ENCODE measurements around the gene ERFE. TPM values are rescaled to one million over a fixed set of nuclear protein-coding genes. Genes with fewer than 3 reads are reported as not detected.

Gene ERFE
- total and polyA plus RNA-seq, 2 of the 4 experiments (the other 2 are of a cell fraction), result 1.3 to 3.5 TPM

DNA sequence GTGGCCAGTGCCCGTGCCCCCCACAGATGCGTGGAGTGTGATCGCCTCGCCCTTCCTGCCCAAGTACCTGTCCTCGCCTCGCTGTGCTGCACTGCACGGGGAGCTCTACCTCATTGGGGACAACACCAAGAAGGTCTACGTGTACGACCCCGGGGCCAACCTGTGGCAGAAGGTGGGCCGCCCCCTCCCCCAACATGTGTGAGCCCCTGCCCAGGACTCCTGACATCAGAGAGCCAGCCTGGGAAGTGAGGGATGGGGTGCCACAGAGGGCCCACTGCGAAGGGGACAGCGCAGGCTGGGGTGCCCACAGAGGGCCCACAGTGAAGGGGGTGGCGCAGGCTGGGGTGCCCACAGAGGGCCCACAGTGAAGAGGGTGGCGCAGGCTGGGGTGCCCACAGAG lies 9.8 kb upstream of the ERFE start:
- Histone ChIP-seq H4K91ac (ENCODE audit: insufficient read depth, low read depth, low read length) (no peak overlapping the region), H3K56ac (ENCODE audit: extremely low read depth, insufficient read depth, low read length) (no peak overlapping the region), H4K5ac (ENCODE audit: low read depth, low read length) (no peak overlapping the region), H3K79me1 (ENCODE audit: low read depth in 1 of 2, low read length in 2 of 2) (no peaks in the 10 kb centered on the region), H3K36me3 (ENCODE audit: control insufficient read depth, insufficient read depth, low read length) (no peaks in the 10 kb centered on the region), H4K20me1 (ENCODE audit: insufficient read depth, low read length) (no peaks in the 10 kb centered on the region), H3K4me3 (ENCODE audit: insufficient read depth, low read depth, low read length) (no peak overlapping the region), H3K27ac (ENCODE audit: insufficient read depth, low read length) (no peak overlapping the region), H3K23ac (ENCODE audit: low read depth, low read length) (no peak overlapping the region), H4K8ac (ENCODE audit: low read depth in 2 of 2, low read length in 2 of 2) (no peak overlapping the region), H2AK5ac (ENCODE audit: low read depth, low read length) (0 out of 2 replicates have a peak overlapping the region, but pooled peaks have one; percentile 16), H3K9me3 (ENCODE audit: control insufficient read depth, insufficient read depth, low read length) (no peaks in the 10 kb centered on the region), H3K4ac (ENCODE audit: low read depth, low read length) (no peak overlapping the region; the same call in 1 of the 2 replicates), H3K9ac (ENCODE audit: low read depth, low read length) (no peak overlapping the region), H2BK20ac (ENCODE audit: low read depth, low read length) (no peak overlapping the region), H2BK15ac (ENCODE audit: low read depth, low read length) (no peak overlapping the region), H2BK120ac (ENCODE audit: low read depth, low read length) (no peak overlapping the region), H2AFZ (replicated peaks; ENCODE audit: low read length, poor library complexity) (peak overlapping the region; percentile 21), H3K14ac (replicated peaks; ENCODE audit: low read depth, low read length) (no peak overlapping the region), H3K9me1 (ENCODE audit: insufficient read depth, low read length) (0 out of 2 replicates have a peak, but pooled peaks cover 4% of the 10 kb centered on the region), H3K4me1 (ENCODE audit: control insufficient read depth, insufficient read depth, low read length) (peaks cover 6% of the 10 kb centered on the region), H3K27me3 (ENCODE audit: control insufficient read depth, insufficient read depth, low read length) (no peaks in the 10 kb centered on the region), H2AK9ac (replicated peaks; ENCODE audit: low read depth, low read length, poor library complexity) (no peak overlapping the region), H3K4me2 (ENCODE audit: low read depth, low read length) (no peak overlapping the region), H2BK5ac (ENCODE audit: low read depth, low read length, poor library complexity, severe bottlenecking) (no peak overlapping the region), H3K18ac (ENCODE audit: low read depth, low read length) (no peak overlapping the region)
- BruUV-seq (replicated peaks), result no TSS peak
- ChIA-PET CTCF (interaction anchor here (0.6 kb wide), 1 partner anchor 1158 kb away, joined by 3 read pairs; no protein-coding TSS in a partner anchor), POLR2A (ENCODE audit: unreplicated experiment) (no interaction called here)
- 98% methylated on average over 8 of the region's 15 CpGs; no CpG with 5 or more reads in 1 of the 2 experiments for WGBS, 2 experiments (ENCODE audit: extremely low coverage in 2 of 2, insufficient read length in 1 of 2)
- in situ Hi-C loops (cut with MboI; ENCODE audit: low sequenced_read_pairs), result no loop called here
- intact Hi-C loops (cut with micrococcal nuclease), result no loop called here
- dilution Hi-C loops (cut with HindIII; ENCODE audit: low sequenced_read_pairs, unreplicated experiment), result no loop called here
- no peak for DNase-seq
- no peak for TF ChIP-seq CEBPB (IDR thresholded peaks at IDR 0.05; ENCODE audit: low read depth, low read length)
- TF ChIP-seq BHLHE40 (IDR thresholded peaks at IDR 0.05; ENCODE audit: low read depth, low read length), result no peak
- TF ChIP-seq MAFK (IDR thresholded peaks at IDR 0.05; ENCODE audit: low read depth, low read length), result no peak
- TF ChIP-seq POLR2A (IDR thresholded peaks at IDR 0.05; ENCODE audit: low read depth, low read length), result no peak
- no peak for TF ChIP-seq NFE2L2 (IDR thresholded peaks at IDR 0.05; ENCODE audit: low read depth, low read length)
- no peak for ATAC-seq (ENCODE audit: low read depth)

Data from IMR-90 (cell line).